Glutamatergic neuron (in vitro differentiated cells): ENCODE measurements around the gene PTPRF. TPM values are rescaled to one million over a fixed set of nuclear protein-coding genes. Genes with fewer than 3 reads are reported as not detected.

Experiments used
- DNase-seq: peaks from one replicate; pipeline ENCODE4 v3.0.0; 2022
- H3K27ac Mint-ChIP-seq: one replicate; pipeline ENCODE4 v1.8.0; 2020; ENCODE audit warnings: mild to moderate bottlenecking, mixed read lengths, inconsistent platforms; ENCODE audit not compliant: unreplicated experiment
- H3K27me3 Mint-ChIP-seq: one replicate; pipeline ENCODE4 v1.8.0; 2020; ENCODE audit warnings: mild to moderate bottlenecking, moderate library complexity, mixed read lengths, inconsistent platforms; ENCODE audit not compliant: unreplicated experiment
- H3K36me3 Mint-ChIP-seq: one replicate; pipeline ENCODE4 v1.8.0; 2020; ENCODE audit warnings: mild to moderate bottlenecking, mixed read lengths, inconsistent platforms; ENCODE audit not compliant: unreplicated experiment
- H3K4me1 Mint-ChIP-seq: one replicate; pipeline ENCODE4 v1.8.0; 2020; ENCODE audit warnings: mild to moderate bottlenecking, low read depth, mixed read lengths, inconsistent platforms; ENCODE audit not compliant: unreplicated experiment
- H3K4me3 Mint-ChIP-seq: one replicate; pipeline ENCODE4 v1.8.0; 2020; ENCODE audit warnings: mild to moderate bottlenecking, mixed read lengths, inconsistent platforms; ENCODE audit not compliant: unreplicated experiment
- H3K9me3 Mint-ChIP-seq: one replicate; pipeline ENCODE4 v1.8.0; 2020; ENCODE audit warnings: mild to moderate bottlenecking, moderate library complexity, mixed read lengths, inconsistent platforms; ENCODE audit not compliant: unreplicated experiment
- CTCF ChIP-seq: fragments of 200-600 bp; sonication (generic); IDR thresholded peaks from one replicate; pipeline ENCODE4 v1.5.0; 2021; ENCODE audit not compliant: partially characterized antibody, unreplicated experiment
- total RNA-seq: library from RNA; stranded (reverse); fragmentation: NEBNext Ultra II Directional; extraction: Animal tissue kit (Norgen Biotek cat#: 25700); gene quantifications from one replicate; pipeline ENCODE4 v1.2.1, GENCODE V29; 2021; ENCODE audit not compliant: unreplicated experiment

Gene PTPRF
- total RNA-seq, 1 donor from 2014 or later: 171 TPM

GRCh38 chr1:43543567-43543966 is 12.9 kb downstream of the PTPRF start:
- peaks cover 7% of the 10 kb centered on the region for H3K9me3 Mint-ChIP-seq
- no peak overlapping the region for H3K4me3 Mint-ChIP-seq
- TF ChIP-seq CTCF: no peak
- H3K27ac Mint-ChIP-seq: no peak overlapping the region
- H3K27me3 Mint-ChIP-seq: peaks cover 9% of the 10 kb centered on the region
- no peak for DNase-seq
- peaks cover 9% of the 10 kb centered on the region for H3K36me3 Mint-ChIP-seq
- H3K4me1 Mint-ChIP-seq: peaks cover 34% of the 10 kb centered on the region

GRCh38 chr1:43545339-43545694 is 14.6 kb downstream of the PTPRF start:
- no peak for TF ChIP-seq CTCF
- Mint-ChIP-seq H3K4me1 (peaks cover 36% of the 10 kb centered on the region), H3K36me3 (peaks cover 3% of the 10 kb centered on the region), H3K27ac (peak overlapping the region; percentile 48), H3K9me3 (peaks cover 8% of the 10 kb centered on the region), H3K4me3 (peak overlapping the region; percentile 70), H3K27me3 (peaks cover 6% of the 10 kb centered on the region)
- no peak for DNase-seq

- H3K4me3 Mint-ChIP-seq: peak overlapping the region; percentile 70
- H3K4me1 Mint-ChIP-seq: peaks cover 37% of the 10 kb centered on the region
- H3K27me3 Mint-ChIP-seq: peaks cover 6% of the 10 kb centered on the region
- peaks cover 11% of the 10 kb centered on the region for H3K9me3 Mint-ChIP-seq
- H3K27ac Mint-ChIP-seq: peak overlapping the region; percentile 48
- peak; percentile 92 for DNase-seq
- no peak for TF ChIP-seq CTCF
- H3K36me3 Mint-ChIP-seq: peaks cover 3% of the 10 kb centered on the region
Observed at GRCh38 chr1:43545695-43546387, 15.2 kb downstream of the PTPRF start.

- Mint-ChIP-seq H3K36me3 (peaks cover 3% of the 10 kb centered on the region), H3K9me3 (peaks cover 10% of the 10 kb centered on the region), H3K27ac (peak overlapping the region; percentile 44), H3K4me3 (peak overlapping the region; percentile 51), H3K4me1 (peaks cover 38% of the 10 kb centered on the region), H3K27me3 (peaks cover 6% of the 10 kb centered on the region)
- TF ChIP-seq CTCF: no peak
- no peak for DNase-seq
Observed at GRCh38 chr1:43546388-43547100, 15.9 kb downstream of the PTPRF start.

- H3K27me3 Mint-ChIP-seq: peaks cover 8% of the 10 kb centered on the region
- H3K9me3 Mint-ChIP-seq: peaks cover 11% of the 10 kb centered on the region
- peak overlapping the region; percentile 81 for H3K27ac Mint-ChIP-seq
- no peak for DNase-seq
- TF ChIP-seq CTCF: no peak
- H3K4me1 Mint-ChIP-seq: peaks cover 40% of the 10 kb centered on the region
- H3K4me3 Mint-ChIP-seq: peak overlapping the region; percentile 34
- H3K36me3 Mint-ChIP-seq: peaks cover 3% of the 10 kb centered on the region
Observed at GRCh38 chr1:43547538-43548072, 16.9 kb downstream of the PTPRF start.
